CD8-positive, alpha-beta memory T cell (primary cell): ENCODE results near the gene SERPINB6. TPM values are rescaled to one million over a fixed set of nuclear protein-coding genes. Genes with fewer than 3 reads are reported as not detected.
"Not testable (repeated sequence)": the region's sequence is repeated elsewhere in the genome, so short reads cannot be mapped to it uniquely, and the experiment has no call there.

ENCODE experiments used
- CTCF ChIA-PET: fragments of 350-600 bp; sonication (Branson Sonifier 250); formaldehyde crosslinking; loops from one replicate; lab custom pipeline; 2021; ENCODE audit warnings: antibody characterized with exemption; lab: Charles Lee
- POLR2A ChIA-PET: fragments of 350-600 bp; sonication (Branson Sonifier 250); formaldehyde crosslinking; loops from one replicate; lab custom pipeline; 2021; ENCODE audit warnings: antibody characterized with exemption; lab: Charles Lee
- DNase-seq, 5 donors: peaks; one replicate each; pipeline versions ENCODE4 v3.0.0 to v3.0.0-alpha.2; 2020 to 2022; ENCODE audit warnings: mixed read lengths in 1 of 5
- H3K27ac ChIP-seq: one replicate; pipeline ENCODE4 v1.7.0; 2013; ENCODE audit warnings: low read depth, mild to moderate bottlenecking, low read length, moderate library complexity
- H3K27me3 ChIP-seq: 2 replicates; pipeline ENCODE4 v1.7.0; 2013; ENCODE audit warnings: low read length, mild to moderate bottlenecking; ENCODE audit not compliant: insufficient read depth, poor library complexity, severe bottlenecking
- H3K36me3 ChIP-seq: 2 replicates; pipeline ENCODE4 v1.7.0; 2013; ENCODE audit warnings: mild to moderate bottlenecking, low read length, moderate library complexity; ENCODE audit not compliant: insufficient read depth
- H3K4me1 ChIP-seq: 2 replicates; pipeline ENCODE4 v1.7.0; 2013; ENCODE audit warnings: mild to moderate bottlenecking, low read length, moderate library complexity; ENCODE audit not compliant: insufficient read depth
- H3K4me3 ChIP-seq: 2 replicates; pipeline ENCODE4 v1.7.0; 2013; ENCODE audit warnings: mild to moderate bottlenecking, low read length
- H3K9me3 ChIP-seq: 2 replicates; pipeline ENCODE4 v1.7.0; 2013; ENCODE audit warnings: mild to moderate bottlenecking, low read length
- H3K27ac Mint-ChIP-seq, 8 donors: one replicate each; pipeline ENCODE4 v1.8.0; 2020 to 2021; ENCODE audit warnings: mixed read lengths in 8 of 8, mild to moderate bottlenecking in 6 of 8, inconsistent platforms in 3 of 8, moderate library complexity in 3 of 8
- H3K27me3 Mint-ChIP-seq, 2 donors: one replicate each; pipeline ENCODE4 v1.8.0; 2020 to 2021; ENCODE audit warnings: mixed read lengths in 2 of 2, mild to moderate bottlenecking in 1 of 2, moderate library complexity in 1 of 2
- H3K36me3 Mint-ChIP-seq, 3 donors: one replicate each; pipeline ENCODE4 v1.8.0; 2020 to 2021; ENCODE audit warnings: mixed read lengths in 3 of 3, inconsistent platforms in 1 of 3, mild to moderate bottlenecking in 1 of 3
- H3K4me1 Mint-ChIP-seq, 3 donors: one replicate each; pipeline ENCODE4 v1.8.0; 2020 to 2021; ENCODE audit warnings: mixed read lengths in 3 of 3, inconsistent platforms in 1 of 3, mild to moderate bottlenecking in 1 of 3
- H3K4me3 Mint-ChIP-seq, 7 donors: one replicate each; pipeline ENCODE4 v1.8.0; 2020 to 2021; ENCODE audit warnings: mixed read lengths in 7 of 7, mild to moderate bottlenecking in 6 of 7, moderate library complexity in 4 of 7, inconsistent platforms in 2 of 7
- H3K9me3 Mint-ChIP-seq, 5 donors: one replicate each; pipeline ENCODE4 v1.8.0; 2020 to 2022; ENCODE audit warnings: mixed read lengths in 5 of 5, mild to moderate bottlenecking in 3 of 5, moderate library complexity in 2 of 5, inconsistent platforms in 1 of 5
- polyA plus RNA-seq: library from polyadenylated mRNA; unstranded; fragments of 300-500 nt; fragmentation: Illumina TruSeq; gene quantifications from one replicate; pipeline ENCODE4 v1.2.3, GENCODE V29; 2021
- total RNA-seq, 2 experiments: library from RNA; stranded (reverse); gene quantifications; one replicate each; pipeline ENCODE4 v1.2.3, GENCODE V29; 2021

Gene SERPINB6
- total and polyA plus RNA-seq, 3 experiments from 2014 or later = 62.1 to 86.0 (median 66.0) TPM

DNA sequence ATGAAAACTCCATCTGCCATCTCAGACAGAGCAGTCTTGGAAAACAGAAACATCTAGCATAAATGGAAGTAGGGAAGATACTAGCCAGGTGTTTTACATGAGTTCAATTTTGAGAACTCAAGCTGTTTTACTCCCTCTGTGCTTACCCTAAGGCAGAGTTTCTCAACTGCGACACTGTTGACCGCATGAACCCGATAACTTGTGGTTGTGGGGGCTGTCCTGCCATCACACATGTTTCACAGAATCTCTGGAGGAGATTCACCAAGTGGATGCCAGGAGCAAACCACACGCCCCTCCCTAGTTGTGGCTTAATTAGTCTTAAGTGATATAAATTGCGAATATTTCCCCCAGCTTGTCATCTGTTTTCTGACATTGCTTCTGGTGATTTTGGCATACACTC, 2.3 kb upstream of the SERPINB6 start:
- Histone ChIP-seq H3K9me3 (no peaks in the 10 kb centered on the region), H3K4me1 (peaks cover 26% of the 10 kb centered on the region), H3K27me3 (no peaks in the 10 kb centered on the region), H3K27ac (no peak overlapping the region), H3K4me3 (no peak overlapping the region), H3K36me3 (no peaks in the 10 kb centered on the region)
- Mint-ChIP-seq H3K4me1 (peaks cover 25 to 53% (median 37%) of the 10 kb centered on the region in 3 donors), H3K9me3 (no peaks in the 10 kb centered on the region), H3K27me3 (peaks cover 0 to 6% of the 10 kb centered on the region in 2 donors), H3K4me3 (peak overlapping the region in 6 of 7 donors; percentile 7 to 84 (median 30)), H3K27ac (peak overlapping the region in 5 of 8 donors; percentile 60 to 75 (median 66)), H3K36me3 (peaks cover 0 to 5% (median 0%) of the 10 kb centered on the region in 3 donors)
- CTCF ChIA-PET = interaction anchor here (1.2 to 8.6 kb wide), 5 partner anchors 15 to 132 kb away, joined by 3 to 65 read pairs (median 3); partner anchors contain the start of gene SERPINB1
- peak in 2 of 5 donors; percentile 15 to 17 for DNase-seq
- POLR2A ChIA-PET = interaction anchor here (1.2 kb wide), 1 partner anchor 8 kb away, joined by 4 read pairs; no protein-coding TSS in a partner anchor

- Mint-ChIP-seq H3K4me3 (peak overlapping the region in 5 of 7 donors; percentile 26 to 95 (median 88)), H3K27ac (peak overlapping the region in 1 of 8 donors; percentile 62), H3K4me1 (peaks cover 29 to 55% (median 37%) of the 10 kb centered on the region in 3 donors)
- H3K9me3 ChIP-seq, H3K27me3 Mint-ChIP-seq, H3K36me3 ChIP-seq, H3K27ac ChIP-seq, H3K9me3 Mint-ChIP-seq, POLR2A ChIA-PET, H3K4me3 ChIP-seq, H3K27me3 ChIP-seq, DNase-seq, H3K36me3 Mint-ChIP-seq: not testable (repeated sequence)
- CTCF ChIA-PET = interaction anchor here (1.2 to 8.6 kb wide), 4 partner anchors 16 to 132 kb away, joined by 3 to 65 read pairs (median 4); partner anchors contain the start of gene SERPINB1
- H3K4me1 ChIP-seq = peaks cover 26% of the 10 kb centered on the region
These were observed 1.8 kb upstream of the SERPINB6 start for GRCh38 chr6:2973180-2973579.

DNA sequence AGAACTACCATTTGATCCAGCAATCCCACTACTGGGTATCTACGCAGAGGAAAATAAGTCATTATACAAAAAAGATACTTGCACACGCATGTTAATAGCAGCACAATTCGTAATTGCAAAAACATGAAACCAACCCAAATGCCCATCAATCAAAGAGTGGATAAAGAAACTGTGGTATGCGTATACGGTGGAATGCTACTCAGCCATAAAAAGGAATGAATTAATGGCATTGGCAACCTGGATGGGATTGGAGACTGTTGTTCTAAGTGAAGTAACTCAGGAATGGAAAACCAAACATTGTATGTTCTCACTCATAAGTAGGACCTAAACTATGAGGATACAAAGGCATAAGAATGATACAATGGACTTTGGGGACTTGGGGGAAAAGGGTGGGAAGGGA, 1.3 kb upstream of the SERPINB6 start:
- ChIA-PET CTCF (interaction anchor here (8.6 kb wide), 1 partner anchor 16 kb away, joined by 65 read pairs; no protein-coding TSS in a partner anchor), POLR2A (interaction anchor here (0.6 to 1.6 kb wide), 9 partner anchors 11 to 53 kb away, joined by 3 to 32 read pairs (median 6); no protein-coding TSS in a partner anchor)
- H3K27me3 ChIP-seq, H3K9me3 Mint-ChIP-seq, DNase-seq, H3K36me3 ChIP-seq, H3K4me3 ChIP-seq, H3K36me3 Mint-ChIP-seq, H3K9me3 ChIP-seq, H3K27me3 Mint-ChIP-seq, H3K27ac ChIP-seq: not testable (repeated sequence)
- peak overlapping the region; percentile 87 to 95 (median 91) for H3K4me3 Mint-ChIP-seq
- H3K4me1 Mint-ChIP-seq = peaks cover 32 to 60% (median 39%) of the 10 kb centered on the region in 3 donors
- H3K4me1 ChIP-seq = peaks cover 26% of the 10 kb centered on the region
- peak overlapping the region in 6 of 8 donors; percentile 6 to 92 (median 40) for H3K27ac Mint-ChIP-seq

DNA sequence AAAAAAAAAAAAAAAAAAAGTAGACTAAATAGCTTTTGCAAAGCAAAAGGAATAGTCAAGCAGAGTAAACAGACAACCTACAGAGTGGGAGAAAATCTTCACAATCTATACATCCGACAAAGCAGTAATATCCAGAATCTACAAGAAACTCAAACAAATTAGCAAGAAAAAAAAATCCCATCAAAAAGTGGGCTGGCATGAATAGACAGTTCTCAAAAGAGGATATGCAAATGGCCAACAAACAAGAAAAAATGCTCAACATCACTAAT, 786 bp upstream of the SERPINB6 start:
- H3K36me3 Mint-ChIP-seq = not testable (repeated sequence)
- peaks cover 38 to 65% (median 44%) of the 10 kb centered on the region in 3 donors for H3K4me1 Mint-ChIP-seq
- H3K4me1 ChIP-seq = peaks cover 26% of the 10 kb centered on the region

GRCh38 chr6:2970753-2971419, 481 bp downstream of the SERPINB6 start:
- H3K36me3 ChIP-seq = no peaks in the 10 kb centered on the region
- peak; percentile 31 to 75 (median 38) for DNase-seq
- Mint-ChIP-seq H3K9me3 (no peaks in the 10 kb centered on the region), H3K4me3 (peak overlapping the region; percentile 88 to 95 (median 92)), H3K36me3 (peaks cover 0 to 7% (median 0%) of the 10 kb centered on the region in 3 donors), H3K27ac (peak overlapping the region; percentile 72 to 95 (median 89)), H3K27me3 (peaks cover 0 to 6% of the 10 kb centered on the region in 2 donors), H3K4me1 (peaks cover 47 to 72% (median 48%) of the 10 kb centered on the region in 3 donors)
- ChIA-PET CTCF (interaction anchor here (0.8 to 1.5 kb wide), 4 partner anchors 16 to 34 kb away, joined by 3 to 9 read pairs (median 6); no protein-coding TSS in a partner anchor), POLR2A (interaction anchor here (0.6 to 1.6 kb wide), 7 partner anchors 15 to 93 kb away, joined by 3 to 32 read pairs (median 6); no protein-coding TSS in a partner anchor)
- H3K9me3 ChIP-seq = no peaks in the 10 kb centered on the region
- peaks cover 26% of the 10 kb centered on the region for H3K4me1 ChIP-seq
- peak overlapping the region; percentile 59 for H3K27ac ChIP-seq
- peak overlapping the region; percentile 63 for H3K4me3 ChIP-seq
- no peaks in the 10 kb centered on the region for H3K27me3 ChIP-seq

More for the DNA sequence above, 786 bp upstream of the SERPINB6 start:
- not testable (repeated sequence) for H3K27me3 ChIP-seq, H3K9me3 Mint-ChIP-seq, H3K36me3 ChIP-seq, H3K9me3 ChIP-seq, DNase-seq, H3K27me3 Mint-ChIP-seq
- Mint-ChIP-seq H3K27ac (peak overlapping the region; percentile 82 to 98 (median 92)), H3K4me3 (peak overlapping the region; percentile 87 to 95 (median 91))
- ChIA-PET POLR2A (interaction anchor here (0.6 to 1.6 kb wide), 13 partner anchors 11 to 97 kb away, joined by 3 to 32 read pairs (median 5); no protein-coding TSS in a partner anchor), CTCF (interaction anchor here (1.0 to 1.5 kb wide), 7 partner anchors 10 to 205 kb away, joined by 3 to 9 read pairs (median 5); partner anchors contain the start of gene NQO2)
- Histone ChIP-seq H3K27ac (peak overlapping the region; percentile 81), H3K4me3 (peak overlapping the region; percentile 63)

- H3K9me3 ChIP-seq = no peaks in the 10 kb centered on the region
- Mint-ChIP-seq H3K27ac (peak overlapping the region; percentile 72 to 95 (median 91)), H3K27me3 (peaks cover 0 to 6% of the 10 kb centered on the region in 2 donors), H3K9me3 (no peaks in the 10 kb centered on the region), H3K4me1 (peaks cover 47 to 73% (median 48%) of the 10 kb centered on the region in 3 donors), H3K36me3 (peaks cover 0 to 7% (median 0%) of the 10 kb centered on the region in 3 donors), H3K4me3 (peak overlapping the region; percentile 77 to 95 (median 89))
- peak overlapping the region; percentile 54 for H3K4me3 ChIP-seq
- ChIA-PET POLR2A (no interaction called here), CTCF (no interaction called here)
- H3K4me1 ChIP-seq = peaks cover 26% of the 10 kb centered on the region
- no peaks in the 10 kb centered on the region for H3K36me3 ChIP-seq
- no peak overlapping the region for H3K27ac ChIP-seq
- no peak for DNase-seq
- H3K27me3 ChIP-seq = no peaks in the 10 kb centered on the region
These were observed 1.2 kb downstream of the SERPINB6 start for GRCh38 chr6:2970034-2970685.

- Mint-ChIP-seq H3K4me3 (peak overlapping the region; percentile 7 to 89 (median 69)), H3K9me3 (no peaks in the 10 kb centered on the region), H3K27me3 (peaks cover 0 to 6% of the 10 kb centered on the region in 2 donors), H3K4me1 (peaks cover 47 to 76% (median 48%) of the 10 kb centered on the region in 3 donors), H3K36me3 (peaks cover 0 to 7% (median 0%) of the 10 kb centered on the region in 3 donors), H3K27ac (peak overlapping the region; percentile 24 to 87 (median 60))
- DNase-seq = no peak
- H3K9me3 ChIP-seq = no peaks in the 10 kb centered on the region
- peaks cover 26% of the 10 kb centered on the region for H3K4me1 ChIP-seq
- H3K36me3 ChIP-seq = no peaks in the 10 kb centered on the region
- POLR2A ChIA-PET = no interaction called here
- CTCF ChIA-PET = interaction anchor here (0.8 kb wide), 1 partner anchor 30 kb away, joined by 3 read pairs; the partner anchor contains the start of gene NQO2
- no peak overlapping the region for H3K4me3 ChIP-seq
- H3K27me3 ChIP-seq = no peaks in the 10 kb centered on the region
- no peak overlapping the region for H3K27ac ChIP-seq
These were observed 1.8 kb downstream of the SERPINB6 start for GRCh38 chr6:2969549-2969948.
